ENCODE measurements around the gene DYNC1LI2.

The DYNC1LI2 gene

GRCh38 chr16:66754819-66755218 lies 3.4 kb upstream of the DYNC1LI2 start:
- H3K9ac ChIP-seq (ENCODE audit: low read depth, low read length, poor library complexity, severe bottlenecking), result no peak overlapping the region
- no peak overlapping the region for H2AFZ ChIP-seq (ENCODE audit: low read length)
- peaks cover 15% of the 10 kb centered on the region for H4K20me1 ChIP-seq (ENCODE audit: insufficient read depth, low read length, poor library complexity, severe bottlenecking)
- H3K4me3 ChIP-seq (ENCODE audit: low read length, poor library complexity, severe bottlenecking), result no peak overlapping the region
- peaks cover 17% of the 10 kb centered on the region for H3K79me2 ChIP-seq (ENCODE audit: insufficient read depth, low read length)
- H3K36me3 ChIP-seq (ENCODE audit: insufficient read depth, low read length), result no peaks in the 10 kb centered on the region
- H3K4me1 ChIP-seq (ENCODE audit: insufficient read depth, low read length, poor library complexity, severe bottlenecking), result peaks cover 14% of the 10 kb centered on the region
- peaks cover 4% of the 10 kb centered on the region for H3K27me3 ChIP-seq (ENCODE audit: insufficient read depth, low read length, poor library complexity, severe bottlenecking)
- H3K4me2 ChIP-seq (ENCODE audit: low read depth, low read length, poor library complexity, severe bottlenecking), result no peak overlapping the region
- H3F3A ChIP-seq (ENCODE audit: low read depth), result no peaks in the 10 kb centered on the region
- H3K9me2 ChIP-seq (replicated peaks; ENCODE audit: low read depth, low read length), result no peaks in the 10 kb centered on the region
- no peaks in the 10 kb centered on the region for H3K9me3 ChIP-seq (ENCODE audit: insufficient read depth, low read depth, low read length)
- no peak for TF ChIP-seq CTCF (conservative IDR thresholded peaks at IDR 0.05; ENCODE audit: low read length)
- TF ChIP-seq EZH2phosphoT487 (IDR thresholded peaks at IDR 0.05; ENCODE audit: borderline replicate concordance), result no peak

GRCh38 chr16:66754211-66754610 lies 2.8 kb upstream of the DYNC1LI2 start:
- Histone ChIP-seq H3K4me3 (ENCODE audit: low read length, poor library complexity, severe bottlenecking) (no peak overlapping the region), H3K9me3 (ENCODE audit: insufficient read depth, low read depth, low read length) (no peaks in the 10 kb centered on the region), H2AFZ (ENCODE audit: low read length) (no peak overlapping the region; the same call in 1 of the 2 replicates), H3K79me2 (ENCODE audit: insufficient read depth, low read length) (peaks cover 23% of the 10 kb centered on the region), H4K20me1 (ENCODE audit: insufficient read depth, low read length, poor library complexity, severe bottlenecking) (peaks cover 21% of the 10 kb centered on the region), H3K9ac (ENCODE audit: low read depth, low read length, poor library complexity, severe bottlenecking) (no peak overlapping the region), H3K4me1 (ENCODE audit: insufficient read depth, low read length, poor library complexity, severe bottlenecking) (peaks cover 20% of the 10 kb centered on the region), H3K36me3 (ENCODE audit: insufficient read depth, low read length) (no peaks in the 10 kb centered on the region), H3K4me2 (ENCODE audit: low read depth, low read length, poor library complexity, severe bottlenecking) (no peak overlapping the region), H3F3A (ENCODE audit: low read depth) (no peaks in the 10 kb centered on the region), H3K27me3 (ENCODE audit: insufficient read depth, low read length, poor library complexity, severe bottlenecking) (peaks cover 4% of the 10 kb centered on the region), H3K9me2 (replicated peaks; ENCODE audit: low read depth, low read length) (no peaks in the 10 kb centered on the region)
- TF ChIP-seq EZH2phosphoT487 (IDR thresholded peaks at IDR 0.05; ENCODE audit: borderline replicate concordance), result no peak
- no peak for TF ChIP-seq CTCF (conservative IDR thresholded peaks at IDR 0.05; ENCODE audit: low read length)

- H3K79me2 ChIP-seq (ENCODE audit: insufficient read depth, low read length), result peaks cover 35% of the 10 kb centered on the region
- H3K9me3 ChIP-seq (ENCODE audit: insufficient read depth, low read depth, low read length), result no peaks in the 10 kb centered on the region
- no peak overlapping the region for H3K4me3 ChIP-seq (ENCODE audit: low read length, poor library complexity, severe bottlenecking)
- H3K9me2 ChIP-seq (replicated peaks; ENCODE audit: low read depth, low read length), result no peaks in the 10 kb centered on the region
- peaks cover 8% of the 10 kb centered on the region; the same call in 1 of the 2 replicates for H3K36me3 ChIP-seq (ENCODE audit: insufficient read depth, low read length)
- peaks cover 4% of the 10 kb centered on the region for H3K27me3 ChIP-seq (ENCODE audit: insufficient read depth, low read length, poor library complexity, severe bottlenecking)
- H2AFZ ChIP-seq (ENCODE audit: low read length), result no peak overlapping the region
- no peak for TF ChIP-seq CTCF (conservative IDR thresholded peaks at IDR 0.05; ENCODE audit: low read length)
- TF ChIP-seq EZH2phosphoT487 (IDR thresholded peaks at IDR 0.05; ENCODE audit: borderline replicate concordance), result no peak
- no peaks in the 10 kb centered on the region for H3F3A ChIP-seq (ENCODE audit: low read depth)
- H3K9ac ChIP-seq (ENCODE audit: low read depth, low read length, poor library complexity, severe bottlenecking), result no peak overlapping the region
- peaks cover 32% of the 10 kb centered on the region for H3K4me1 ChIP-seq (ENCODE audit: insufficient read depth, low read length, poor library complexity, severe bottlenecking)
- H4K20me1 ChIP-seq (ENCODE audit: insufficient read depth, low read length, poor library complexity, severe bottlenecking), result peaks cover 33% of the 10 kb centered on the region
- no peak overlapping the region for H3K4me2 ChIP-seq (ENCODE audit: low read depth, low read length, poor library complexity, severe bottlenecking)
Measured at GRCh38 chr16:66752958-66753357, 1.5 kb upstream of the DYNC1LI2 start.

All from Loucy (cell line).